ENCODE data around the gene SLC38A2.
A peak's percentile ranks its signal among the peaks of the same experiment; 100 is the strongest.

The SLC38A2 gene

DNA sequence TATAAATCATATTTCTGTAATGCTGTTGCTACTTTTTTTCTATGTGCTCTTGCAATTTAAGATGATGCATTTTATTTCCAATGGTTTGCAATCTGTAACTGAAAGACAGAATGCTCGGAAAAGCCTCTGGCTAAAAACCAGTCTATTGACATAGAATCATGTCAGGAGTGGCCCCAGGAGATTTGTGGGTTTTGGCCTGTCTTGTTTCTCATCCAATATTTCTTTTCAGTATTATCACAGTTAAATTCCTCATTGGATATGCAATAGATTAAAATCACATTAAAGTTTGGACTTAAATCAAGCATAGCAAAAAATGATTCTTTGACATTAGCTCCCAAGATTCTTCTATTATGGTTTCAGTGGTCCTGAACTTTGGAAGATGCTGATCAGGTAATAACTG lies 19.1 kb upstream of the SLC38A2 start:
- DNase-seq, result no peak

DNA sequence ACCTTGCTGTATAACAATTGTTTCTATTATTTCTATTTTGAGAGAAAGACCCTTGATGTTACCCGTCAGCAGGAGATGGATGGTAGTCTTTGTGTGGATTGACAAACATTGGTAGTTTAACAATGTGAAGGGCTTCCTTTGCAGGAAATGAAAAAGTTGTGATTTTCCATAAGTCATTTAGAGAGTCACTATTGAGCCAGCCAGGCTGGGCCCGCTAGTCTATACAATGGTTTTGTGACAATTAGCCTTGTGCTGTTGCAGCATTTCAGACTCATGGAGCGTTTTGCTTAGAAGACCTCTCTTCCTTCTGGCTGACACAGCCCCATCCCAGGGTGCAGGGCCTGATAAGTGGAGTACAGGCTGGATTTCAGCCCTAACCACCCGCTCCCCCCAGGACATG lies 18.3 kb upstream of the SLC38A2 start:
- DNase-seq, result no peak

GRCh38 chr12:46390304-46390703 lies 17.7 kb upstream of the SLC38A2 start:
- no peak for DNase-seq

DNA sequence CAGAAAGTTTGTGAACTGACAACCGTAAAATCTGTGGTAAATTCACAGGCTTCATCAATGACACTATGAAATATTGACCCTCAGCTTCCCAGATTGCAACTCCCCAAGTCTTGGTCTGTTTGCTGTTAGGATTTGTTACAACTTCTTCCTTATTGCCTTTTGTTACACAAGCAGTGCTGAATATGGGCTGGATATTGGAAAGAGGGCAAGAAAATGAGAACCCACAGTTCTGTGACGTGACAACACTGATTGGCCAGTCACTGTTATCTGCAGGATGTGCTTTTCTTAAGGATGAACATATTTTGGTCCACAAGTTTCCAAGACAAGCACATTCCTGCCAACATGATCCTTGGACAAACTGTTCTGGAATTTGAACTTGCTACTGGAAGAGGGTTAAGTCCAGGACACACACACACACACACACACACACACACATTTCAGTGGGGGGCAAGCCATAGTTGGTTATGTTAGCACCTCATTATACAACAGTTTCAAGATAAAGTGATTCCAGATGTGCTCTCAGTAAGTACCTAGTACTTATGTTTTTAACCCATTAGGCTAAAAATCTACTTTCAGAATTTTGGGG lies 16.6 kb upstream of the SLC38A2 start:
- DNase-seq, result no peak

DNA sequence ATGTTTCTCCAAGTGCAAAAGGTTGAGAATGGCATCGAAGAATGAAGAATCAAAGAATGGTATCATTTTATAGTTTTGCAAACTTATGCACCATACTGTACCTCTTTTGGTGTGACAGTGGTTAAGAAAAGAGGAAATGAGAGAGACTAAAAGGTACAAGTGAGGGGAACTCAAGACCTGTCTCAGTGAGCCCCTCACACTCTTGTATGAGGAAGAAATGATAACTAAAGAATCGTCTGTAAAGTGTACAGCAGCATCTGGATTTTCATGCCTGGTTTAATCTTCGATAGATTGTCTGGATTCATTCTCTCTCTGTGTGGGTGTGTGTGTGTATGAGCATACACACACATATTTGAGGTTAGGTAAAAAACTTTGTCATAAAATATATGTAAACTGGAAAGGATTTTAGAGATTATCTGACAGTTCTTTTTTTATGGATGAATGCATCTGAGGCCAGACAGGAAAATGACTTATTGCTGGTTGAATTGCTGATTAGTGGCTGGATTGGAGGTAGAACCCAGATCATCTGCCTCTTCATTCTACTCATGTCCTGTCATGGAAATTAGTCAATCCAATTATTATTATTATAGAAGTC lies 16.0 kb upstream of the SLC38A2 start:
- peak in 1 of 2 donors; percentile 47 for DNase-seq

DNA sequence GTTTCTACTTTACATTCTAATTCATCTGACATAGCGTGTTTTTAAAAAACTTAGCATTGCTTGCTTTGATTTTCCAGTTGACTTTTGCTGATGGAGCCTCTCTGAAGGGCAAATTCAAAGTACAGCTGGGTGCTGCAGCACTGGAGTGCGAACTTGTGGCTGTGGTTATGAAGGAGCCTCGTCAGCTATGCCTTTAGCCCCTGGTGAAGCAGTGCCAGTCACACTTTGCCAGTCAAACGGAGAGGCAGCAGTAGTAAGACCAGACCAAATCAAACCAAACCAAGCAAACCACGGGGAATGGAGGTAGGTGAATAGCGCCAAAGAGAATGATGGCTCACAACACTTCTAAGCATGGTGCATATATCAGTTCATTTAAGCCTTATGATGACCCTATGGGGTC lies 15.1 kb upstream of the SLC38A2 start:
- no peak for DNase-seq

GRCh38 chr12:46386877-46387629 lies 14.5 kb upstream of the SLC38A2 start:
- DNase-seq, result peak in 1 of 2 donors; percentile 42

- DNase-seq, result no peak
These were observed 13.8 kb upstream of the SLC38A2 start for GRCh38 chr12:46386360-46386867.

DNA sequence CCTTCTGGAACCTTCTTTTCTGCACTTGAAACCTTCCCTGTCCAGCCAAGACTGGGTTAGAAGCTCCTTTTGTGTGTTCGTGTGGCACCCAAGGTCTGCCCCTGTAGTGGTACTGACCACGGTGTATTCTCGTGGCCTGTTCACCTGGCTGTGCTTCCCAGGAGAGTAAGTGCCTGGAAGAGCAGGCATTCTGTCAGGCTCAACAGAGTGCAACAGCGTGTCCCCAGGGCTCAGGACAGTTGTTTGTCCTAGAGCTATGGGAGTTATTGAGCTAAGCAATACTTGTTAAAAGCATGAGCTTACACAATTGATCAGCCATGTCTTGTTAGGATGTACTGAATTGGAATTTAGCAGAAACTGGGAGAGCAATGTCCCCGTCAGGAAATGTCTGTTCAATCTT lies 12.9 kb upstream of the SLC38A2 start:
- DNase-seq, result no peak

GRCh38 chr12:46384451-46385309 lies 12.1 kb upstream of the SLC38A2 start:
- no peak for DNase-seq

DNA sequence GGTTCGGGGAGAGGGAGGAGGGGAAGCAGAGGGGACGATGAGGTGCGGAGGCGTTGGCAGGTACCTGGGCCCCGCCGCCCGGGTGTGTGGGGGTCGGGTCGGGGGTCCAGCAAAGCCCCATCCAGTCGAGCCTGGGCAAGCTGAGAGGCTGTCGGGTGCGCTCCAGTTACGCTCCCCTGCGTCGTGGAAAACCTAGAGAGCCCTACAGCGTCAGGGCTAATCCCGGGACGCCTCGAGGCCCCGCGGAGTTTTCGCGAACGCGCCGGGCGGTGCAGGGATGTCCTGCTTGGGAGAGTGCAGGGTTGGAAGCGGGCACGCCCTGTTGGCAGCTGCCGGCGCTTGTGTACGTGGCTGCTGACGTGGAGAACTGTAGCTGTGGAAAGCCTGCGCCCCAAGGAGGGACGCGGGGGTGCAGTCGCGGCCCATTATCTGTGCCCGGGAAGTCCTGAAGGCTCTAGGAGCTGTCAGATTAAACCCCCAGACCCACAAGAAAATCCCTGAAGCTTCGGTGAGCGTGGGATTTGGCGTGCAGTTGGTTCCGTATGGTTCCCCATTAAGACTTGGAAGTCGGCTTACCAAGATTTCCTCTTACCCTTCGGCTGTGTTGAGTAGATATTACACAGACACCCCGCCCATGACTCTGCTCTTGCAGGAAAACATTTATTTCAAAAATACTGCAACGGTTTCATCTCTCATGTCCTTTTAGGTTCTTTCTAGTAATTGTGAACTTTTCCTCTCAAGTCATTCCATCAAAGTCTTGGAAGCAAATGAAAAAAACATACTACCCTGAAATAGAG lies 11.3 kb upstream of the SLC38A2 start:
- DNase-seq, result peak; percentile 65 to 94

DNA sequence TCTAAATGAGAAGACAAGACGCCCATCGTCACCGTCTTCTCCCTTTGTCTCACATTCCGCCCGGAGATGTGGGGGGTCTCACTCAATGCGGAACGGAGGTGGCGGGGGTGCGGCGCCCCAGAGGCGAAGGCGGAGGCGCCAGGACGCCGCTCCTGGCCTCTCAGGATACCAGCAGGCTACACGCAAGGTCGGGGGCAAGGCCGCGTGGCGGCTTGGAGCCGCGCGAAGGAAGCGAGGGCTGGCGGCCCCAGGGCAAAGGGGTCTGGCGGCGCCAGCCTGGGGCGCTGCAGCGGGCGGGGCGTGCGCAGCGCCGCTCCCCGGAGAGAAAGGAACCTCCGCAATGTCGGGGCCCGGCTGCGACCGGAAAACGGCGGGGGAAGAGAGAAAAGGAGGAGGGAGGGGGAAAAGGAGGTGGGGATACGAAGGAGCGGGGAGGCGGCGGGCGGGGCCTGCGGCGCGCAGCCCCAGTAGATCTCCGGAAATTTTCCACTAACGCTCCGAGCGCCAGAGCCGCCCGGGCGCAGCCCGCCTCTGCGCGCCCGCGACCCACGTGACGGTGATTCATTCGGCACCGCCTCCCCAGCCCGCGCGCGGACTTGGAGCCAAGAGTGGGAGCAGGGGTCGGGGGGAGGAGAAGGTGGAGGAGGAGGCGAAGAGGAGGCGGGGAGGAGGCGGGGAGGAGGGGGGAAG lies 10.5 kb upstream of the SLC38A2 start:
- peak; percentile 92 to 94 for DNase-seq

DNA sequence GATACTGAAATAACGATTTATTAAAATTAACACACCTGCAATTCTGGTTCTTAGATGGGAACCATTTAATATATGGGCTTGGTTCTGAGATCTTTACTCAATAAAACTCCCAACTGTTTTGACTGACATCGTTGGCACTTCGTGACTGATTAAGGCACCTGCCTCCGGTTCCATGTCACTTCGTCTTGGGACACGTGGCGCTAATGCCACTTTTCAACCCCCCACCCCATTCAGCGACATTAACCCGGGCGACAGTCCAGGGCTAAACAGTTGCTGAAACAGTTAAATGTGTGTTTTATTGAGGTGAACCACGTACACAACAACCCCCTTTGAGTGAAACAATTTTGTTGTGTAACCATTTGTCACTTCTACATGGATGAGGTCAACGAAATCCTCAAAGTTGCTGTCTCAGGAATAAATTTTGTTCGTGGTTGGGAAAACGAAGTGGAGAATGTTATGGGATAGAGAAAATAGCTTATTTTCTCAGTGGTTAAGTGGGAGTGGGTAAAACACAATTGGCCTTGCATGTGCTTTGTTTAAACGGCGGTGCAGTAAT lies 9.9 kb upstream of the SLC38A2 start:
- no peak for DNase-seq

DNA sequence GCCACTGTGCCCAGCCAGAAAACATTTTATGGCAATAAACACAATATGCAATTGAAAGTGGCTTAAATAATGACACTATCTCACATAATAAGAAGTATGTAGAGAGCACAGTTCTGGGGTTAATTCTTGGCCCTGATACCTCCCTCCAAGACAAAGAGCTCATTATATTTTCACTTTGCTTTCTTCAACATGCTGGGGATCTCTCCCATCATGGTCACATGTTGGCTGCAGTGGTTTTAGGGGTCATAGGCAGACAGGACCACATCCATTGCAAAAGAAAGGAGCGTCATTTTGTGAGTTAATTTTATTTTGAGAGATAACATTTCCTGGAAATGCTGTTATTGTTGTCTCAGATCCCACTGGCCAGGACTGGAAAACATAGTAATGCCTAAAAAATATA lies 8.3 kb upstream of the SLC38A2 start:
- no peak for DNase-seq

DNA sequence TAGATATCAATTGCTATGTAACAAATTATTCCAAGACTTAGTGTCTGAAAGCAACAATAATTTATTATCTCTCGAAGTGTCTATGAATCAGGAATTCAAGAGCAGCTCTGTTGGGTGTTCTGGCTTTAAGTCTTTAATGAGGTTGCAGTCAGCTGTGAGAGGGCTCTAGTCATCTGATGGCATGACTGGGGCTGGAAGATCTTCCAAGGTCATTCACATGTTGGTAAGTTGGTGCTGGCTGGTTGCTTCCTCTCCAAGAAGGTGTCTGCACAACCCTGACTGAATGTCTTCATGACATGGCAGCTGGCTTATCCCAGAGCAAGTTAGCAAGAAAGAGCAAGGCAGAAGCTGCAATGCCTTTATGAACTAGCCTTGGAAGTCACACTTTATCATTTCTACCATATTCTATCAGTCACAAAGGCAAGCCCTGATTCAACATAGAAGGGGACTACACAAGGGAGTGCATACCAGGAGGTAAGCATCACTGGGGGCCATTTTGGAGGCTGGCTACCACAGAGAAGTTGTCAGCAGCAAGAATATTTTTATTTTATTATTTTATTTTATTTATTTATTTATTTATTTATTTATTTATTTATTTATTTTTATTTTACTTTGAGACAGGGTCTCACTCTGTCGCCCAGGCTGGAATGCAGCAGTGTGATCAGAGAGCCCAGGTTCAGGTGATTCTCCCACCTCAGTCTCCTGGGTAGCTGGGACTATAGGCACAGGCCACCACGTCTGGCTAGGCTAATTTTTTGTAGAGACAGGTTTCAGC lies 7.6 kb upstream of the SLC38A2 start:
- DNase-seq, result no peak

- DNase-seq, result no peak
These were observed 6.8 kb upstream of the SLC38A2 start for GRCh38 chr12:46379352-46379751.

DNA sequence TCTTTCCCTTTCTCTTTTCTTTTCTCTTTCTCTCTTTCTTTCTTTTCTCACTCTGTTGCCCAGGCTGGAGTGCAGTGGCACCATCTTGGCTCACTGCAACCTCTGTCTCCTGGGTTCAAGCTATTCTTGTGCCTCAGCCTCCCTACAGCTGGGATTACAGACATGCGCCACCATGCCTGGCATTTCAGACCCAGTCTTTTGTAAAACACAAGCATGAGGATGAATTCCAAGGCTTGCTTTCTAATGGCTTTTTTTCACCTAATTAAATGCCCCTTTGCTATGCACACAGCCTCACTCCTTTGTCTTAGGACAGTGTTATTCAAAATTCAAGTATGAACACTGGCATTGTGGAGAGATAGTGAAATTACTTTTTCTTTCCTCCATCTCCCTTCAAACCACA lies 6.0 kb upstream of the SLC38A2 start:
- no peak for DNase-seq

- no peak for DNase-seq
These were observed 5.1 kb upstream of the SLC38A2 start for GRCh38 chr12:46377678-46378077.

DNA sequence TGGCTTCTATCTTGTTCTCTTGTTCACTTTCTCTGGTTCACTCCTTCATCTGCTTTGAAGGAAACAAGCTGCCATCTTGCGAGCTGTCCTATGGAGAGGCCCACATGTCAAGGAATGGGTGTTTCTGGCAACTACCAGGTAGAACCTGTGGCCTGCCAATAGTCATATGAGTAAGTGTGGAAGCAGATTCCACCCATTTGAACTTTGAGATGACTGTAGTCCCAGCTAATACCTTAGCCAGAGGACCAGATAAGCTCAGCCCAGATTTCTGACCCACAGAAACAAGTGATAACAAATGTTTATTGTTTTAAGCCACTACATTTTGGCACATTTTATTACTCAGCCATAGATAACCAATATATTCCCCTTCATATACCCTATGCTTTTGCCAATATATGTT lies 4.0 kb upstream of the SLC38A2 start:
- DNase-seq, result no peak

DNA sequence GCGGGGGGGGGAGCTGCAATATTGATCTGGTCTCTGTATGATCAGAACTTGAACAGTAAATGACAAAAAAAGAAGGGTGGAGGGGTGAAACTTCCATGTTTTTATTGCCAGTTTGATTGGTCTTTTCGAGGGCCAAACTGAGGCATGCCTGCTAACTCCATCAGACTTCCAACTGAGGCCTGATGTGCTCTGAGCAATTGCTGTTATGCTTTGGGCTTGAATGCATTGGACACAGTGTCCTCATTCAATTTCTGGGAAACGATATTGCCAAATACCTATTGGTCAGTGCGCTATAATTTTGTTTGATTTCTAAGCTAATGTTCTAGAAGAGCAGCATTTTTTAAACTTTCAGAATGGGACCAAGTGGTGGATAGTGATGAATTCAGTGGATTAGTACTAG lies 2.1 kb upstream of the SLC38A2 start:
- DNase-seq, result no peak

- DNase-seq, result no peak
These were observed 1.7 kb upstream of the SLC38A2 start for GRCh38 chr12:46374310-46374709.
